ENCODE measurements around the gene MALRD1. TPM values are rescaled to one million over a fixed set of nuclear protein-coding genes. Genes with fewer than 3 reads are reported as not detected.

MALRD1 gene
- total RNA-seq, 1 experiment from 2014 or later, result not detected

DNA sequence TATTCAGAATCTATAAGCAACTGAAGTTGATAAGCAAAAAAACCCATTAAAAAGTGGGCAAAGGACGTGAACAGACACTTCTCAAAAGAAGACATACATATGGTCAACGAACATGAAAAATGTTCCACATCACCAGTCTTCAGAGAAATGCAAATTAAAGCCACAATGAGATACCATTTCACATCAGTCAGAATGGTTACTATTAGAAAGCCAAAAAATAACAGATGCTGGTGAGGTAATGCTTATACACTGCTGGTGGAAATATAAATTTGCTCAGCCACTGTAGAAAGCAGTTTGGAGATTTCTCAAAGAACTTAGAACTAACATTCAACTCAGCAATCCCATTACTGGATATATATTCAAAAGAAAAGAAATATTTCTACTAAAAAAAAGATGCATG, 434.8 kb downstream of the MALRD1 start:
- H3K36me3 ChIP-seq (ENCODE audit: control insufficient read depth, insufficient read depth, low read length), result no peaks in the 10 kb centered on the region

GRCh38 chr10:19488592-19489280, 440.1 kb downstream of the MALRD1 start:
- CTCF ChIA-PET, result no interaction called here
- H3K27me3 ChIP-seq (ENCODE audit: control insufficient read depth, insufficient read depth, low read length), result no peaks in the 10 kb centered on the region
- TF ChIP-seq POLR2AphosphoS5 (IDR thresholded peaks at IDR 0.05; ENCODE audit: low read depth, low read length) (no peak), SIN3A (IDR thresholded peaks at IDR 0.05; ENCODE audit: borderline replicate concordance, insufficient read depth, low read depth, low read length) (no peak), TCF7L2 (IDR thresholded peaks at IDR 0.05; ENCODE audit: low read depth, low read length) (no peak), REST (IDR thresholded peaks at IDR 0.05; ENCODE audit: insufficient read depth in 1 of 2, low read depth in 2 of 2, low read length in 1 of 2) (no peak)
- TF ChIP-seq, protein P1, sequence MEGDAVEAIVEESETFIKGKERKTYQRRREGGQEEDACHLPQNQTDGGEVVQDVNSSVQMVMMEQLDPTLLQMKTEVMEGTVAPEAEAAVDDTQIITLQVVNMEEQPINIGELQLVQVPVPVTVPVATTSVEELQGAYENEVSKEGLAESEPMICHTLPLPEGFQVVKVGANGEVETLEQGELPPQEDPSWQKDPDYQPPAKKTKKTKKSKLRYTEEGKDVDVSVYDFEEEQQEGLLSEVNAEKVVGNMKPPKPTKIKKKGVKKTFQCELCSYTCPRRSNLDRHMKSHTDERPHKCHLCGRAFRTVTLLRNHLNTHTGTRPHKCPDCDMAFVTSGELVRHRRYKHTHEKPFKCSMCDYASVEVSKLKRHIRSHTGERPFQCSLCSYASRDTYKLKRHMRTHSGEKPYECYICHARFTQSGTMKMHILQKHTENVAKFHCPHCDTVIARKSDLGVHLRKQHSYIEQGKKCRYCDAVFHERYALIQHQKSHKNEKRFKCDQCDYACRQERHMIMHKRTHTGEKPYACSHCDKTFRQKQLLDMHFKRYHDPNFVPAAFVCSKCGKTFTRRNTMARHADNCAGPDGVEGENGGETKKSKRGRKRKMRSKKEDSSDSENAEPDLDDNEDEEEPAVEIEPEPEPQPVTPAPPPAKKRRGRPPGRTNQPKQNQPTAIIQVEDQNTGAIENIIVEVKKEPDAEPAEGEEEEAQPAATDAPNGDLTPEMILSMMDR (IDR thresholded peaks at IDR 0.05), result no peak
- no TSS peak for BruUV-seq (replicated peaks)
- no peak for DNase-seq (ENCODE audit: low read depth, low spot score)
- H3K36me3 ChIP-seq (ENCODE audit: control insufficient read depth, insufficient read depth, low read length), result no peaks in the 10 kb centered on the region
- ATAC-seq, result no peak
- POLR2A ChIA-PET, result no interaction called here
- no peak overlapping the region for H3K27ac ChIP-seq (ENCODE audit: low read length)
- H3K9me3 ChIP-seq (ENCODE audit: control insufficient read depth, insufficient read depth, low read depth, low read length), result no peaks in the 10 kb centered on the region
- H3K4me3 ChIP-seq (ENCODE audit: low read depth in 2 of 2, low read length in 2 of 2), result no peak overlapping the region
- no peaks in the 10 kb centered on the region for H3K4me1 ChIP-seq (ENCODE audit: control insufficient read depth, insufficient read depth, low read length)
- intact Hi-C loops (cut with micrococcal nuclease; ENCODE audit: unreplicated experiment) (no loop called here), in situ Hi-C loops (cut with HindIII; ENCODE audit: low pct_unique_long_range_greater_than_20kb, low sequenced_read_pairs) (no loop called here)

More for the DNA sequence above, 434.8 kb downstream of the MALRD1 start:
- H3K27ac ChIP-seq (ENCODE audit: low read length), result no peak overlapping the region
- no peak for ATAC-seq
- intact Hi-C loops (cut with micrococcal nuclease; ENCODE audit: unreplicated experiment), result no loop called here
- in situ Hi-C loops (cut with HindIII; ENCODE audit: low pct_unique_long_range_greater_than_20kb, low sequenced_read_pairs), result no loop called here
- CTCF ChIA-PET, result no interaction called here
- no peak for DNase-seq (ENCODE audit: low read depth, low spot score)
- no peaks in the 10 kb centered on the region for H3K4me1 ChIP-seq (ENCODE audit: control insufficient read depth, insufficient read depth, low read length)
- no TSS peak for BruUV-seq (replicated peaks)
- H3K27me3 ChIP-seq (ENCODE audit: control insufficient read depth, insufficient read depth, low read length), result no peaks in the 10 kb centered on the region
- H3K9me3 ChIP-seq (ENCODE audit: control insufficient read depth, insufficient read depth, low read depth, low read length), result no peaks in the 10 kb centered on the region
- no peak overlapping the region for H3K4me3 ChIP-seq (ENCODE audit: low read depth in 2 of 2, low read length in 2 of 2)
- TF ChIP-seq, protein P1 (IDR thresholded peaks at IDR 0.05), result no peak
- POLR2A ChIA-PET, result no interaction called here

Data from Panc1 (cell line).